Inflammatory macrophage treated with lipopolysaccharide for 4 hours (primary cell): Measurements from ENCODE around the gene RIOX2.
"Not testable (repeated sequence)": the region's sequence is repeated elsewhere in the genome, so short reads cannot be mapped to it uniquely, and the experiment has no call there.

Experiments used
- DNase-seq: peaks from one replicate; pipeline ENCODE4 v3.0.0-alpha.2; 2020

RIOX2 gene

DNA sequence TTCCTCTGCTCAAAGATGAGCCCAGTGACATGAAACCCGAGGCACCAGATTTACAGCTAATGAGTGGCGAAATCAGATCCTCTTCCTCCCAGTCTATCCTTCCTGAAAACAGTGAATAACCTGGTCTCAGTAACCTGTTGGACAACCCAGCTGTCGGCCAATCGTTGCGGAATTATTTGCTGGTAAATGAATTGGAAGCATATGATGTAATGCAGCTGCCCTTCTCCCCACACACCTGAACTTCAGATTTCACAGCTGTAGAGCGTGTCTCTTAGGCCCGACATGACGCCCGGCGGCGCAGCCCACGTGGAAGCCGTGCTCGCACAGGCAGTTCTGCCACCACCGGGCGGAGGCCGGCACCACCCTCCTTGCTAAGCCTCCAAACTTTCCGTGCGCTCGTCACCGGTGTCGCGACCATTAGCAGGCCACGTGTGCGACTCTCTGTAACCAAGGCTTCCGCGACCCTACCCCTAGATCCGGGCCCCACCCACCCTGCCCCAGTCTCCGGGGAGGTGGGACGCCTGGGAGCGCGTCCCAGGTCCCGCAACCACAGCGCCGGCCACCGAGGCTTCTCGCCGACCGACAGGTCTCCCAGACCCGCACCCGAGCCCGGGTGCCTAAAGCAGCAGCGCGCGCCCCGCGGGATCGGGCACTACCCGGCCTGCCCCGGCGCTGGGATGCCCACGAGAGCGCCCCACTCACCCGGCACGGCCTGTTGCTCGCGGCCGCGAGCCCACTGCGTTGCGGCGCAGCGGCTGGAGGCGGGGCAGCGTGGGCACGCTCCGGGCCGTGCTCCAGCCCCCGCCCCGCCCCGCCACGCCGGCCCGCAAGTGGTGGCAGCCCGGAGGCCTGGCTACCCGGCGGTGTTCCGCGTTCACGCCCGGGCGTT lies at the start of gene RIOX2:
Gene RIOX2 (minus strand): TSS at position 753 of the 889 bp plus-strand sequence. CDS start 4,838 bp downstream, outside the sequence.
- DNase-seq: peak; percentile 64

DNA sequence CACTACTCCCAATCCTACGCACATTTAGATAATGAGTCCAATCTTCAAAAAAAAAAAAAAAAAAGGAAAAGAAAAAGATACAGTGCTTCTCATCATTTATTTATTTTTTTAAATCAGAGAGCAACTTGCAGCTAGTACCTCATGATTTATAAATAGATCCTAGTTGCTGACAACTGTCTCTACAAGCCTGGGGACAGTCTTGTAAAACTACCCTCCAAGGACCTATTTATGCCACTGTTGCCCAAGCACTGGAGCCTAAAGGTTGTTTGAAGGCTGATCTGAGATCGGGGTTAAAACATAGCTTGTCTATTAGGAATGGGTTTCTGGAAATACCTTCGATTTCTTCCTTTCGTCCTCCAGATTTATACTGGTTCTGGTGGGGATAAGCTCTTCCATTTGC lies 48.2 kb upstream of the RIOX2 start:
- DNase-seq: no peak

DNA sequence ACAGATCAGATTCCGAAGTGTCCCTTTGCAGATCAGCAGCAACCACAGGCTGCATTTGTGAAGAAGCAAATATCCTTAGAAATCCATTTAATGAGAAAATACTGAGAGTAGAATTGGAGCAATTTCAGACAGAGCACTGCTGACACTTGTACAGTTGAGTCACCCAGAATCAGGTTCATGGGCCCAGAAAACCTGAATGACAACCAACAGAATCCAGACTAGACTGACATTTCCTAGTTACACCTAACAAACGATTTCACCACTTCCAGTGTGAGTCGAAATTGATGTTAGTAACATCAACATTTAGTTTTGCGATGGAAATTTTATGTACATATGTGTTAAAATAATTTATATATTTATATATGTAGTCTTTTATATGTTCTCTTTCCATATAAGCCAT lies 46.1 kb upstream of the RIOX2 start:
- no peak for DNase-seq

DNA sequence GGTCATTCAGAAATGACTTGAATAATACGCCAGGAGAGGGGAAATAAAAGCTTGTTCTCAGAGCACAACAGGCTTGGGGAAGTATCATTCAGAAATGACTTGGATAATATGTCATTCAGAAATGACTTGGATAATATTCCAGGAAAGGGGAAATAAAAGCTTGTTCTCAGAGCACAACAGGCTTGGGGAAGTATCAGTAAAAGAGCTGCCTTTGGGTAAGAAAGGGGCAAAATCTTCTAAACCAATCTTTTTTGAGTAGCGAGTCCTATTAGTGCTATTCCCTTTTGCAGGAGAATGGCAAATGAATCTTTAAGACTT lies 42.0 kb upstream of the RIOX2 start:
- peak; percentile 41 for DNase-seq

DNA sequence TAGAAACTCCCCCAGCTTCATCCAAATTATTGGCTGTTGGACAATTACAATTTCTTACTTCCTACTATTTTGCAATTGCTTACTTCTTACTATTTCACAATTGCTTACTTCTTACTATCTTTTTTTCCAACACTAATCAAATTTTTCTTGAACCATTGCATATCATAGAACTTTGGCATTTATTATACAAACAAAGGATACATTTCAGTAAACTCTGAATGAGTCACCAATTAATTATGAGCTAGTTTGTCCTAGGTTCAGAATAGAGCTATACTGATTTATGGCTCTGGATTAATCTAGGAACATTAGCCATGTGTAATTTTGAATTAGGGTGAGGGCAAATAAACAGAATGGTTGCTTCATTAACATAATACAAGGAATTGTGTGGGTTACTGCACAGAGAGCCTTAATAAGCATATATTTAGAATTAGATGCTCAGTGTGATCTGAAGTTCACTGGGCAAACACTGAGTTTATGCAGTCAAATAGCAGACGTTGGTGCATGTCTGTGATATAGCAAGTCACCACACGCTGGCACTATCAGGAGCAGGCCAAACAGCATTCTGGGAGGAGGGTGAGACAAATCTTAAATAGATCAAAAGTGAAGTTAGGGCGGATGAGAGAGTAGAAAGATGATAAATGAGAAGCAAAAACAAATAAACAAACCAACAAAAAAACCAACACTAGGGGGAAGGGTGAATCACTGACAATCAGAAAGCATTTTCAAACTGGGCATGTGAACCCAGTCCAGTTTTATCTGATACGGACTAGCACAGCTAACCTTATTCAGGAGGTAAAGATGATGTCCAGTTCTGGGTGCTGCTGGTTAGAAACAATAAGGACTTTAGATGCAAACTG lies 41.4 kb upstream of the RIOX2 start:
- DNase-seq: peak; percentile 37

DNA sequence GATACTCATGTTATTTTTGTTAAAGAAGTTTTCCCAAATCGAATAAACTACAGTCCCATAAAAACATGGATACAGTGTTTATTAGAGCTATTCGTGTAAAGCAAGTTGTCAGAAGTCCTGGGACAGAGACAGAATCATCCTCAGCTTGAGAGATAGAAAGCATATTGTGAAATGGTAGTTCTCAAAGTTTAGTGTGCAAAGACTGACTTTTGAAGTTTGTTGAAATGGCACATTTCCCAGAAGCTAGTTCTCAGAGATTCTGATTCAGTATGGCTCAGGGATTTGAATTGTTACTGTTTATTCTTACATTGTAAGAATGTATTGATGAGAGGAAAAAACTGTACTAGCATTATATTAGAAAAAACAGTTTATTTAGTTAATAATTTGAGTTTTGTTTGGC lies 40.7 kb upstream of the RIOX2 start:
- peak; percentile 9 for DNase-seq

DNA sequence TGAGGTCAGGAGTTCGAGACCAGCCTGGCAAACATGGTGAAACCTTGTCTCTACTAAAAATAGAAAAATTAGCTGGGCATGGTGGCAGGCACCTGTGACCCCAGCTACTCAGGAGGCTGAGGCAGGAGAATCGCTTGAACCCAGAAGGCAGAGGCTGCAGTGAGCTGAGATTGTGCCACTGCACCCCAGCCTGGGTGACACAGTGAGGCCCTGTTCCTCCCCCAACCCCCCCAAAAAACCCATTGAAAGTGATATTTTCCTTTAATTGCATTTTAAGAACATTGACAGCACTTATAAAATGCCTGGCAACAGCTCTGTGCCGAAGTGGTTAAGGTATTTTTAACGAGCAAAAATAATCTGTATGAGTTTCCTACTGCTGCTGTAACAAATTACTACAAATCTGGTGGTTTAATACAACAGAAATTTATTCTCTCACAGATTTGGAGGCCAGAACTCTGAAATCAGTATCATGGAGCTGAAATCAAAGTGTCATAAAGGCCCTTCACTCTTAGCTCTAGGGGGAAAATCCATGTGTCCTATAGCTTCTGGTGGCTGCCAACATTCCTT lies 38.7 kb upstream of the RIOX2 start:
- not testable (repeated sequence) for DNase-seq

DNA sequence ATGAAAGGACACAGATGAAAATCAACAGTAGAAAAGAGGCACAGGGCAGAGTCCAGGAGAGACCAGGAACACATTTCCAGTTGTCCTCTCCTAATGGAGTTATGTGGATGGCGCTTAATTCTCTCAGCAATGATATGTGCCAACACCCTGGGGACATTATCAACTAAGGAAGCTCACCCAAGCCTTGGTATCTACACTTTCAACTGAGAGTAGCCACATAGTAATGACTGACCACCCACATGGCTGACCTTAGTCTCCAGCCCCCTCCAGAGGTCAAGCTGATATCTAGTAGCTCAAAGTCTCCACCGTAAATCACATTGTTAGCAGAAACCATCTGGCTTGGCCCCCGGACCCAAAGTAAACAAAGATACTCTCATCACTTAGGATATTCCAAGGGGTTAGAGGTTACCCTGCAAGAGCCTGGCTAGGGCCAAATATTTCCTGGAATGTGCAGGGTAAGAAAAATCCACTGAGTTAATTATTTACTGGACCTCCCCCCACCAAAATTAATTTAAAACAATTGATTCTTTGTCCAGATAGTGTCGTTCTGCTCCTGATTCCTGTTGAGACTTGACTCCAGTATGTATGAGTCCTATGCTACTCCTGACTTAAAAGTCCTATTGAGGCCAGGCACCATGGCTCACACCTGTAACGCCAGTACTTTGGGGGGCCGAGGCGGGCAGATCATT lies 38.1 kb upstream of the RIOX2 start:
- no peak for DNase-seq

DNA sequence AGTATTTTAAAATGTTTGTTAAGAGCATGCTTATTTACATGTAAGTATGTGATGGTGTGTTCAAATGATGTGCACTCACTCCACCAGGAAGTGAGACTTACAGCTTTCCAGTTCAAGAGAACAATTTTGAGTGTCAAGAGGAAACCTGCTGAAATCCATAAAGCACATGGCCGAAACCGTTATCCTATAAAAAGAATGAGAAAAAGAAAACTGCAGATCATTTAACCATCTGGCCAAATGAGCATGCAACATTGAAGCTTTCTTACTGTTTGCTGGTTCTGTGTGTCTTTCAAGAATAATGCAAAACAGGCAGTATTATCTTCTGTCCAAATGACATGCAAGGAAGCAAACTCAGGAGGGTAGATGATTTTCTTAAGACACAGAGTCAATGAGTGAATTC lies 36.6 kb upstream of the RIOX2 start:
- no peak for DNase-seq

DNA sequence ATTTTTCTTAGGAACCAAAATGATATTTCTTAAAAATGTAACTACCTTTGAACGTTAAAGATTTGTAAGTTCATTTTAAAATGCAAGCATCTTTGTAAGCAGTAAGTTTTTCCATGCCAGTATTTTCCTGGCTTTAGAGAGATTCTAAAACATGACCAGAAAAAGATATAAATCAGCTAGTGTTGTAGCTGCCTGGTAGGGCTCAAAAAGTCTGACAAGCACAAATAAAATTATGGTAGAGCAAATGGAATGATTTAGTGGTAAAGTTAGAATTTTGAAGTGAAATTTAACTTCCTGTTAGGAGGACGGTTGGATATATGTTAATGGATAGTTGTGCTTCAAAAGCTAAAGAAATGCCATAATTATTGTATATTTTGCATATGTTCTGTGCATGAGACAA lies 33.2 kb upstream of the RIOX2 start:
- no peak for DNase-seq

DNA sequence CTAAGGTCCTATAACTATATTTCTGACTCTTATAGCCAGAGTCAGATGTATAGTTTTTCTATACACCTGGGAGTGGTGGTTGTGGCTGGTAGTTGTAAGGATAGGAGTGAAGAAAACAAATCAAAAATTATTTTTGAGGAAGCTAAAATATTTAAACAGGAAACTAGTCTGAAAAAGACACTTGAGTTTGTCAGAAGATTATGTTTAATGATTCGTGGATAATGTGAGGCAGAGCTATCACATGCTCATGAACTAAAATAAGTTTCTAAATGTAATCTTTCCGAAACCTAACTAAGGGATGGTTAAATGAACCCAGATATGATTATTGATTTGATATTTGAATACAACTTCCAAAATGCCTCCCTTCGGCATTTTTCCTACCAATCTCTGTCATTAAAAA lies 32.5 kb upstream of the RIOX2 start:
- DNase-seq: no peak

DNA sequence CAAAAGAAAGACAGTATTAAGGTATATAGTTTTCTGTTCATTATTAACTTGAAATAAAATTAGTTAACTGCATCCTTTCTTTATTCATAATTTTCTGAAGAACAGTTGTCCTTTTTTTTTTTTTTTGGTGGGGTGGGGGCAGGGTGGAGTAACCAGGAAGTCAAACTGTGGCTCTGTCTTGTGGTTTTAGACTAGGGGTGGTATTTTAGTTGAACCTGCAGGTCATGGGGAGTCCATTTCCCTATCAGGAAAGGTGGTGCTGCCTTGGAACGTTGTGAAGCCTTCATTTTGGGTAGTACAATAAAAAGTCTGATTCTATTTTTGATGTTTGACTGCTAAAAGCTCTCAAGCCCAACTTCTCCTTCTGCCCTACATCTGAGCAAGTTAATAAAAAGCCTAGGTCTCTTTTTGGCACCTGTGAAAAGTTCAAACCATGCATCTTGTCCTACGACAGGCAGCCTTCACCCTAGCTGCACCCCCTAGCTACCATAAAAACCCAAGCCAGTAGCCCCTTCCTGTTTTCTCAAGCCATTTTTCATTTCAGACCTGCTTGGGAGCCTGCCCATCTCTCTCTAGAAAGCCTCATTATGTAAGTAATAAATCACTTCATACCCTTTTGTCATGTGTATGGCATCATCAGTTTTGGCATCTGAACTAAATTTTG lies 31.2 kb upstream of the RIOX2 start:
- no peak for DNase-seq

DNA sequence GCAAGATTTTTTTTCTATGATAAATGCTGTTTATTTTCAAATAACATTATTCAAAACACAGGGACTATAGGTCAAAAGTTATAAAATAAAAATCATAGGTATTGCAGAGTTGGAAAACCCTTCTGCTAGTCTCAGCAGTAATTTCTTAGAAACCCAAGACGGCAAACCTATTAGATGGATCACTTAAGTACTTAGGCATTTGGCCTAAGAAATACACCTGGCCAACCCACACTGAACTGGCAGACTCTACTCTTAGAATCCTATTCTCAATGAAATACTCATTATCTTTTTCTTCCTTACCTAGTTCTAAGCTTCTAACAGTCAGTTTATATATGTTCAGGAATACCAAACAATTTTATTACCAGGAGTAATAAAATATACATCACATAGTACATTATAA lies 30.5 kb upstream of the RIOX2 start:
- DNase-seq: no peak

DNA sequence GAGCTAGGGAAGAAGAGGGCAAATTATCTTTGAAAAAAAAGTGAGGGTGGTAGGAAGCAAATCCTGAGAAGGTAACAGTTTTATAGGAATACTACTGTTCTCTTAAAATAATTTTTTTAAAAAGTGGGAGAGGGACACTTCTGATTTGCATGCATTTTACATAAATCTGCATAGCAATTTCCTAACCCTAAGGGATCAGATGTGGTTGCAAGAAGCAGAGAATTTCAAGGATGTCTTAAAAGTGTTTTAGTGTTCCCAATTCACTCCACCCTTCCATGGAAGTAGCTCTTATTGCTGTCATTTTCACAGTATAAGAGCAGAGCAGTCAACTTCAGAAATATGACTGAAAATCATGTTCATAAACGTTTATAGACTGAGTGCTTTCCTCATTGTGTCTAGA lies 27.8 kb upstream of the RIOX2 start:
- no peak for DNase-seq

DNA sequence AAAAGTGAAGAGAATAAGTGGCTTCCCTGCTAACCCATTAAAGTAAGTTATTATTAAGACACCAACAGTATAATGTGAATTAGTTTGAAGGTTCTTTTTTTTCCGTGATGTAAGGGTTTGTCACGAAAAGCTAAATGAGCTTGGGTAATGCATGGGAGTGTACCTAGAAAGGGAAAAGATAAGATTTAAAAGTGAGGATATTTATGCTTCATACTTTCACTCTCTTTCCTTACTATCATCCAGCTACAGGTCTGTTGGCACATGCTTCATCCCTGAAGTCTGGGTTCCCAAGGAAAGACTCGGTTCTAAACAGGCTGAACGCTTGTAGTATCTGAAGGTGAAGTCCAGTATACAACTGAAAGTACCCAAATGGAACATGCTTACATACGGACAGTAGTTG lies 26.9 kb upstream of the RIOX2 start:
- DNase-seq: no peak

DNA sequence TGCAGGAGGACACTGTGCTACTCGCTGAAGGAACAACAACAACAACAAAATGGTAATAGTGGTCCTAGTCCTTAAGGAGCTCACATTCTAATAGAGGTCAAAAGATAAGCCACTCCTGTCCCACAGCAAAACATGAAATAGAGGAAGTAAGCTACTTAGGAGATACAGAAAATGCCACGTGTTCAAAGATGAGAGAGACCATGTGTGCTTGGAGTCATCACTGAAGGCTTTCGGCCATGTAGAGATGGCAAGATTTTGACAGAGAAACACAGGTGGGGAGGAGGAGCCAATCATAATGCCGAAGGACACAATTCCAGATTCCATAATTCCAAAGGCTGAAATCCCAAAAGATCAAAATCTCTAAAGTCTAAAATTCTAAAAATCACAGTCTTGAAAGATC lies 24.8 kb upstream of the RIOX2 start:
- no peak for DNase-seq

DNA sequence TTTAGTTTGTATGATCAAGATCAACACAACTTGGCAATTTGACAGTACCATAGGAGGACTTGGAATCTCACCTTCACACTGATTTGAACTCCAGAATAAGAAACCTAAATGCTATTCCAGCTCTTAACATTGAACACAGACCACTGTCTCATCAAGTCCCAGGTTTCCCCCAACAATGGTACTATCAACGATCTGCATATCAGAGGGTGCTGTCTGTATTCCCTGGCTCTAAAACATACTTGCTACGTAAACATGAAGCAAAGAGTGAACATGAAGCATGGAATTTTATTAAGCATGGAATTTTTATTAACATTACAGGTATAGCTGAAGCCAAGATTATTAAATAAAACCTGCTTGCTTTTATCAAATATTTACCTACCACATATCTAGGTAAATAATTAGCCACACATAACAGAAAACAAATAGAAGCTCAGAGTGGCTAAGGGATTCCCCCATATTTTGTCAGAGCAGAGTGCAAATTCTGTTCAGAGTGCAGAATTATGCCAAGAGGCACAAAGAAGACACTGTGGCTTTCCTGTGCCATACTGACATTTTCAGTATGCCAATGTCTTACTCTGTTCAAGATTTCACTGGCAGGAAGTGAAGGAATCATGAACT lies 22.2 kb upstream of the RIOX2 start:
- DNase-seq: no peak

DNA sequence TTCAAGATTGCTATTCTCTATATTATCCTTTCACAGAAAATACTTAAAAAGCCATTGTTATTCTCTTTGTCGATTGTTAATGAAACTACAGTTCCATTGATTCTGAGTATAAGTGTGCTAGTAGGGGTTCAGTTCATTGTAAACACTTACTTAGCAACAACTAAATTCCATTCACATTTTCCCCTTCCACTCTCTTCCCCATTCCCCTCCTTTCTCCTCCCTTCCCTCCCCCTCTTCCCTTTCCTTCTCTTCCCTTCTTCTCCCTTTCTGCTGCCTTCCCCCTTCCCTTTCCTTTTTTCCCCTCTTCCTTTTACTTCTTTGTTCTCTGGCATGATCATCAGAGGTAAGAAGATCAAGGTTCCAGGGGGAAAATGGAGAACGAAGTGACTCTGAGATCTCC lies 21.3 kb upstream of the RIOX2 start:
- DNase-seq: no peak

DNA sequence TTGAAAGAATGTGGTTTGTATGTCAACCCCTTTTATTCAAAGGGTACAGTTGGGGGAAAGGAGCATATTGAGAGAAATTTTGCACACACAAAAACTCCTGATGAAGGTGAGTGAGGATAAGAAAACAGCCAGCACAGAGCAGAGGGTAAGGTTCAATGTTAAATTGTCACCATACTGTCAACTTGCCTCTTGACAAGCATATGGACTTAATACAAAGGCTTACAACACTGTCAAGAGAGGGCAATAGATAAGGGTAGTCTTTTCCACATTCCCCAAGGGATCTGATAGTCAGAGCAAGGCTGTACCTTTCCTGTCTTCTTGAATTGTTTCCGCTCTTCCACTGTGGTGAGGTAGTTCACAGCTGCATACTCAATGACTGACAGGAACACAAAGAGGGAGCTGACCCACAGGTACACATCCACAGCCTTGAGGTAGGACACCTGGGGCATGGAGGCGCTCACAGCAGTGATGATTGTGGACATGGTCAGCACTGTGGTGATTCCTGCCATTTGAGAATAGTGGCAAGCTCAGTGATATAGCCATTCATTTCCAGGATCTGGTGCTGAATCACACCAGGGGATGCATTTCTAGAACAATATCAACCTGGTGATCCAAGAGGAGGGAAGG lies 20.4 kb upstream of the RIOX2 start:
- no peak for DNase-seq

DNA sequence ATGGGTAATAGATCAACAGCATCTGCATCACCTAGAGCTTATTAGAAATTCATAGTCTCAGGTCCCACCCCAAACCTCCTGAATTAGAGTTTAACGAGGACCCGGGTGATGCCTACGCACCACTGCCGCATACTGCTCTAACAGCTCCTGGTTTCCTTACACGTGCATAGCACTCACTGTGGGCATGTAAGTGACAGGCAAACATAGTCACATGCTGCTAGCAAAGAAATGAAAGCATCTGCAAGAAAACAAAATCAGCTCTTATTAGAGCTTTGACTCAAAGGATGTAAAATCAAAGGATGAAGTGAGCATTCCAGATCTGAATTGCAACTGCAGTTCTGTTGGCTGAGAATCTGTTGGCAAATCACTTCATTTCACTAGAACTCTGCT lies 19.1 kb upstream of the RIOX2 start:
- no peak for DNase-seq

DNA sequence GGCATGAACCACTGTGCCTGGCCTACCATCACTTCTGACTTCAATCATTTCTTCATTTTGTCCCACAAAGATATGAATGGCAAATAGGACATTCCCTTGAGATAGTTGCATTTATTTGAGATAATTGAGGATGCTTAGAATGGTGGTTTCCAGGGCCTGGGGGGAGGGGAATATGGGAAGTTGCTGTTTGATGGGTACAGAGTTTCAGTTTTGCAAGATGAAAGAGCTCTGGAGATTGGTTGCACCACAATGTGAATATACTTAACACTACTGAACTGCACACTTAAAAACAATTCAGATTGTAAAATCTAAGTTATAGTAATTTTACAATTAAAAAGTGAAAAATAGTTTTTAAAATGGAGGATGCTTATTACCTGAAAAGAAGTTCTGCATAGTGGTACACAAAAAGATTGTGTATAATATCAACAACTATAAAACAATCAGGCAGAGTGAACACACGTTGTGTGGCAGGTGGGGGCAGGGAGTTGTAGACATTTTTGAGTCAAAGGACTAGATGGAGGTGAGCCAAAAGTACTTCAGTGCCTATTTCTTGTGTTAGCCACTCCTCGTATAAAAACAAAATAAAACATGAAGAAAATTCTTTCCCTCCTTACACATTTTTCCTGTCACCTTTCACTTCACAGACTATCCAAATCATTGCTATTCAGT lies 18.5 kb upstream of the RIOX2 start:
- DNase-seq: peak; percentile 26
